ENCODE results near the gene ZNF487. TPM values are rescaled to one million over a fixed set of nuclear protein-coding genes. Genes with fewer than 3 reads are reported as not detected.

Gene ZNF487
- total RNA-seq, 1 donor from 2014 or later: 2.9 TPM

GRCh38 chr10:43395571-43396060 is 41.3 kb upstream of the ZNF487 start:
- peak overlapping the region; percentile 88 for H3K27ac Mint-ChIP-seq
- CTCF ChIA-PET: interaction anchor here (1.1 kb wide), 1 partner anchor 12 kb away, joined by 5 read pairs; no protein-coding TSS in a partner anchor
- intact Hi-C loops (cut with micrococcal nuclease): loop anchor here (1.0 to 5.0 kb wide), 3 partner anchors 33 to 613 kb away; partner anchors contain the start of gene BMS1
- ATAC-seq (ENCODE audit: low read depth) (no peak), DNase-seq (no peak)
- POLR2A ChIA-PET: interaction anchor here (0.6 to 7.3 kb wide), 5 partner anchors 10 to 32 kb away, joined by 3 to 71 read pairs (median 7); partner anchors contain the start of gene HNRNPF
- no peaks in the 10 kb centered on the region for H3K27me3 Mint-ChIP-seq
- H3K9me3 Mint-ChIP-seq: no peaks in the 10 kb centered on the region
- H3K4me3 Mint-ChIP-seq: peak overlapping the region; percentile 85
- peaks cover 68% of the 10 kb centered on the region for H3K36me3 Mint-ChIP-seq (ENCODE audit: low read depth)
- peaks cover 69% of the 10 kb centered on the region for H3K4me1 Mint-ChIP-seq
- TF ChIP-seq CTCF (IDR thresholded peaks at IDR 0.05): no peak

- H3K27ac Mint-ChIP-seq: peak overlapping the region; percentile 88
- peaks cover 66% of the 10 kb centered on the region for H3K36me3 Mint-ChIP-seq (ENCODE audit: low read depth)
- no peaks in the 10 kb centered on the region for H3K27me3 Mint-ChIP-seq
- peak; percentile 62 for DNase-seq
- H3K4me1 Mint-ChIP-seq: peaks cover 74% of the 10 kb centered on the region
- POLR2A ChIA-PET: interaction anchor here (0.5 to 7.3 kb wide), 12 partner anchors 8 to 758 kb away, joined by 3 to 71 read pairs (median 4); partner anchors contain the start of genes HNRNPF and ZNF487
- intact Hi-C loops (cut with micrococcal nuclease): loop anchor here (1.0 to 5.0 kb wide), 3 partner anchors 34 to 613 kb away; partner anchors contain the start of gene BMS1
- no peak for TF ChIP-seq CTCF (IDR thresholded peaks at IDR 0.05)
- H3K4me3 Mint-ChIP-seq: peak overlapping the region; percentile 89
- CTCF ChIA-PET: interaction anchor here (1.1 kb wide), 1 partner anchor 11 kb away, joined by 5 read pairs; no protein-coding TSS in a partner anchor
- ATAC-seq (ENCODE audit: low read depth): peak; percentile 67
- no peaks in the 10 kb centered on the region for H3K9me3 Mint-ChIP-seq
Observed at GRCh38 chr10:43396061-43396927, 40.6 kb upstream of the ZNF487 start.

GRCh38 chr10:43396928-43397624 is 39.8 kb upstream of the ZNF487 start:
- intact Hi-C loops (cut with micrococcal nuclease): loop anchor here (1.0 to 5.0 kb wide), 7 partner anchors 10 to 614 kb away; partner anchors contain the start of gene BMS1
- POLR2A ChIA-PET: interaction anchor here (0.6 to 7.3 kb wide), 7 partner anchors 9 to 759 kb away, joined by 3 to 71 read pairs (median 7); partner anchors contain the start of genes HNRNPF and ZNF487
- H3K27ac Mint-ChIP-seq: peak overlapping the region; percentile 93
- H3K9me3 Mint-ChIP-seq: no peaks in the 10 kb centered on the region
- H3K4me3 Mint-ChIP-seq: peak overlapping the region; percentile 89
- peak; percentile 79 for ATAC-seq (ENCODE audit: low read depth)
- no peak for TF ChIP-seq CTCF (IDR thresholded peaks at IDR 0.05)
- no peaks in the 10 kb centered on the region for H3K27me3 Mint-ChIP-seq
- H3K36me3 Mint-ChIP-seq (ENCODE audit: low read depth): peaks cover 65% of the 10 kb centered on the region
- peaks cover 82% of the 10 kb centered on the region for H3K4me1 Mint-ChIP-seq
- DNase-seq: peak; percentile 77
- CTCF ChIA-PET: interaction anchor here (1.1 kb wide), 1 partner anchor 11 kb away, joined by 5 read pairs; no protein-coding TSS in a partner anchor

GRCh38 chr10:43398939-43399319 is 38.0 kb upstream of the ZNF487 start:
- H3K4me1 Mint-ChIP-seq: peaks cover 90% of the 10 kb centered on the region
- no peaks in the 10 kb centered on the region for H3K27me3 Mint-ChIP-seq
- H3K27ac Mint-ChIP-seq: peak overlapping the region; percentile 93
- ATAC-seq (ENCODE audit: low read depth) (no peak), DNase-seq (no peak)
- intact Hi-C loops (cut with micrococcal nuclease): loop anchor here (5.0 kb wide), 1 partner anchor 107 kb away; no protein-coding TSS in a partner anchor
- TF ChIP-seq CTCF (IDR thresholded peaks at IDR 0.05): no peak
- peaks cover 62% of the 10 kb centered on the region for H3K36me3 Mint-ChIP-seq (ENCODE audit: low read depth)
- POLR2A ChIA-PET: interaction anchor here (7.3 kb wide), 1 partner anchor 10 kb away, joined by 71 read pairs; the partner anchor contains the start of gene HNRNPF
- H3K9me3 Mint-ChIP-seq: no peaks in the 10 kb centered on the region
- no peak overlapping the region for H3K4me3 Mint-ChIP-seq
- CTCF ChIA-PET: no interaction called here
